Stimulated activated CD8-positive, alpha-beta memory T cell treated with anti-CD3 and anti-CD28 coated beads, Interleukin-4, amount 100 ng/mL, for 1 hour (primary cell): ENCODE results near the gene CACNA1H.

Experiments
- DNase-seq, 2 donors: peaks; one replicate each; pipeline ENCODE4 v3.0.0-alpha.2; 2020; ENCODE audit warnings: low read depth in 2 of 2, low spot score in 1 of 2

CACNA1H gene

DNA sequence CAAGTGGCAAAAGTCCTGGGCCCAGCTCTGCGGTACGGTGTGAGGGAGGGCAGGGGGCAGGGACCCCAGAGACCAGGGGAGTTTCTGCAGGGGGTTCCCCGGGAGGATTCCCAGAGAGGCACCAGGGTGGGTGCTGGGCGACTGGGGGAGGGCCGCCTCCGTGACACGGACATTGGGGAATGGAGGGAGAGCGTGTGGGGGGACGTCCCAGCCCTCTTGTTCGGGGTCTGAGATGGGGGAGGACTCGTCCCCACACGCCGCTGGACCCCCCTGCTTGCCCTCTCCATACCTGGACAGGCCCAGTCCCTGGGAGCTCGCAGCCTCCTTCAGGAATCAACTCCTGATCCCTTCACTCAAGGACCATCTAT lies 30.5 kb upstream of the CACNA1H start:
- no peak for DNase-seq

DNA sequence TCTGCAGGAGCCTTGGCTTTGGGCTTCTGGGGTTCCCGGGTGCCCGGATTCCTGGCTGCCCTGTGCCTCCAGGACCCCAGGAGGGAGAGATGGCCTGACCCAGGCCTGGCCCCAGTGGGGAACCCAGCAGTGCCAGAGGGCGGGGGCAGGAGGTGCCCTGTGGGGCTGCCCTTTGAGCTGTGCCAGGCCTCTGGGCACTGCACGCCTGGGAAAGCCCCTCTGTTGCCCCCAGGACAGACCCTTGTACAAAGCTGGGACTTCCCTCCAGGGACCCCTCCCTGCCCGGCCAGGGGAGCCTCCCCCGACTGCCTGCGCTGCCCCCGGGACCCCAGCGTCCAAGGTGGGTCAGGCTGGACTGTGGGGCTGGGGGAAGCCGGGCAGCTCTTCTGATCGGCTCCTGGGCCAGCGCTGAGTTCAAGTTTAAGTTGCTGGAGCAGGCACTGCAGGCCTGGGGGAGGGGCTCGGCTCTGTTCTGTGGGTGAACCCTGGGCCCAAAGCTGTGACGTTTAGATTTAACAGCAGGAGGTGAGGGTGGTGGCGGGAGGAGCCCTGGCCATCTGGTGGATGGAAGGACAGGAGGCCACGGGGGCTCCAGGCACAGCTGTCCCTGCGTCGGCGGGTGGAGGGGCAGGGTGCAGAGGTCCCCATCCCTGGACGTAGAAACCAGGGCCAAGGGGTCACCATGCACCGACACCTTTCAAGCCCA lies 29.2 kb upstream of the CACNA1H start:
- no peak for DNase-seq

DNA sequence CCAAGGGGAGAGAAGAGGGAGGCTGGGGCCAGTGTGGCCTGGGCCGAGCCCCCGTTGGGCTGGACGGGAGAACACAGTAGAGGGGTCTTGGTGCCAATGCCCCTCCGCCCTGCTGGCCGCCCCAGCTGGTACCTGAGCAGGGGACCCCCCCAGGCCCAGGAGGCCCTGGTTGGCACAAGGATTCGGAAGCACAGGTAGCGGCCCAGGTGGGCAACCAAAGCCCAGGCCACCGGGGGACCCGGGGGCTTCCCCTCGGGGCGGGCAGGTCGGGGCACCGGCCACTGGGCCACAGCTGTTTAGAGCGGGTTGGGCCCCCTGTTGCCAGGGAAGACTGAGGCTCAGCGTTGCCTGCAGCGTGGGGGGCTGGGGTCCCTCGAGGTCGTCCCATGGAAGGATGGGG lies 28.6 kb upstream of the CACNA1H start:
- no peak for DNase-seq

DNA sequence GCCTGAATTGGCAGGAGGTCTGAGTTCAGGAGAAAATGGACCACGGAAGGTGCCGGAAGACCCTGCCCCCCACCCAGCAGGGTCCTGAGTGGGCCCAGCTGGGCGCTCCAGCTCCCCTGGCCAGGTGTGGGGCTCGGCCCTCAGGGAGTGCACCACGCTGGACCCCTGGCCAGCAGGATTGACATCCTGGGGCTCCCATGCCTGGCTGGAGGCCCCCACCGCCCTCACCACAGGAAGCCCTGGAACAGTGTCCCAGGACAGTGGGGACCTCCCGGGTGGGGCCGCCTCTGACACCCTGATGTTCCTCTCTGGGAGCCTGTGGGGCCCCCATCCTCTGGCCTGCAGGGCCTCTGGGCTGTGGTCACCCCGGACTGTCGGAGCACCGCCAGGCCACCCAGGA lies 28.1 kb upstream of the CACNA1H start:
- no peak for DNase-seq

DNA sequence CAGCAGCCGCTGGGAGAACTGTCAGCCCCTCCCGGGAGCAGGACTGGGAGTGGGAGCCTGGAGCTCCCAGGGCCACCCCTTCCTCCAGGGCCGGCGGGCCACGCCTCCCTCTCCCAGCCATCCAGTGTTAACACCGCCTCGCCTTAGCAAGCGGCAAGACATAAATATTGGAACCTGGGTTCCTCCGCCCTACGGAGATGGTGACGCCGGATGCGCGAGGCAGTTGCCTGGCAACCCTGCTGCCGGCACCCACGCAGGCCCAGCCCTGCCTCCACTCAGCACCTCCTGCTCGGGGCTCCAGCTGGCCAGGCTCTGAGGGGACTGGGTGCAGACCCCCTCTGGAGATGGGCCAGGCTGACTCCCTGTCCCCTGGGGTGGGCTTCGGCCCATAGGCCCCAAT lies 27.4 kb upstream of the CACNA1H start:
- DNase-seq: no peak

DNA sequence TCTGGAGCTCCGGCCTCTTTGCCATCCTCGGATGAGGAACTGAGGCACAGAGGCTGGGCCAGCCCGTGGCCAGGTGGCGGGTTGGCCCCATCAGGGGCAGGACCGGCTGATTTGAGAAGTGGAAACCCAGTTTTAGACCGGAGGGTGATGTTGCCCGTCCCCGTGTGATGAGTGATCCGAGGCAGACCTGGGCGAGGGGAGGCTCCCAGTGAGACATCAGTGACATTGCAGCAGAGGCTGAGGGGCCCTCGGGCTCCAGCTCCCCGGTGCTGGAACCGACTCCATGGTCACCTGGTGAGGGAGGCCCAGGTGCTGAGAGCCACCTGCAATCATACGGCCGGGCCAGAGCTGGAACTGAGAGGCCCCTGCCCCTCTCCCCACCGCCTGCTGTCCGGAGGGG lies 26.9 kb upstream of the CACNA1H start:
- no peak for DNase-seq

DNA sequence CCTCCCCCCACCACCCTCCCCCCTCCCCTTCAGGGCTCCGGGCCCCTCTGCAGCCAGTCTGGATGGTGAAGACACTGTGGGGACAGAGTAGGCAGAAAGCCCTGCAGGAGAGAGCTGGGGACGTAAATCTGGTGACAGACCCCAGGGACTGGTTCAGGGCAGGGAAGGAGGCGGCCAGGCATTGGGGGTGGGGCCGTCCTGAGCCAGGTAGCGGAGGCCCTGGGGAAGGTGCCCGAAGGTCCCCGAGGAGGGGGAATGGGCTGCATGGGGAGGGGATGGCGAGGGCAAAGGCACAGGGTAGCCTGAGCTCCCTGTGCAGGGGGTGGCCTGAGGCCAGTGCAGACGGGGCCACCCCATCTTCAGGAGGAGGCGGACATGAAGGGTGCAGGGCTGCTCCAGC lies 26.3 kb upstream of the CACNA1H start:
- no peak for DNase-seq

DNA sequence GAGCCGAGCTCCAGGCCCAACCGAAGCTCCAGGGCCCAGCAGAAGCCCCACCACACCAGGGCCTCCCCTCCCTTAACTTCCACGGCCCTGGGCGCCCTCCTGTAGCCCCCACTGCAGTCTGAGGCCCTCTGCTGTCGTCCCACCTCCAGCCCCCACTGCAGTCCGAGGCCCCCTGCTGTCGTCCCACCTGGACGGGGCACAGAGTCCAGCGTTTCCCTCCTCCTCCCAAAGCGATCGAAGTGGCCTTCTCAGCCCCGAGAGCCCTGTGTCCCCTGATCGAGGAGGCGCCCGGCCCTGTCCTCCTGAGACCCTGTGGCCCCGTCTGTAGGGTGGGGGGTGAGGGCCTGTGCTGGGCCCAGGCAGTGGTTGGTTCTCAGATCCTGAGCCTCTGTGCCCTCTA lies 25.8 kb upstream of the CACNA1H start:
- DNase-seq: no peak

DNA sequence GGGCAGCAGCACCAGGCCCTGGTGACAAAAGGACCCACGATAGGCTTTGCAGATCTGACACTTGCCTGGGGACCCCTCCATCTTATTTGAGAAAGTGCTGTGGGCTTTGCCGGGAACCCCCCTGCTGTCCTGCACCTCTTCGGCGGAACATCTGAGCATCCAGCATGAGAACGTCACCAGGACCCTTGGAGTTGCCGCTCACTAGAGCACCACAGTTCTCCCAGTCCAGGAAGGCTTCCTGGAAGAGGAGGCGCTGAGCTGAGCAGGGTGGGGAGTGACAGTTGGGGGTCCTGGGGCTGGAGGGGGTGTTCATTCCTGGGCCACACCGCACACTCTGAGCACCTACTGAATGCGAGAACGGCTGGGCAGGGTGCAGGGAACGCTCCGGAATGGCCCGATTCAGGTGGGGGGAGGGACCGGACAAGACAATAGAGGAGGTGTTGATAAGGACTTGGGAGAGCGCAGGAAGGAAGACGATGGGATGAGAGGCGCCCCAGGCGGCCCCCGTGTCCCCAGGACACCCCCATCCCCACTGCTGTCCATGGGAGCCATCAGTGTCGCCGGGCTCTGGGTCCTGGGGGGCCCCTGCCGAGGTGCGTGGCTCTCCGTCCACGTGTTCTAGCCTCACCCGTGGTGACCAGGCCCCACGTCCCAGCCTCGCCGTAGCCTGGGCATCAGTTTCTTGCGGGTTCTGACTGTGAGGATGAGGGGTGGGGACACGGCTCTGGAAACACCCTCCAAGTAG lies 24.8 kb upstream of the CACNA1H start:
- DNase-seq: no peak

DNA sequence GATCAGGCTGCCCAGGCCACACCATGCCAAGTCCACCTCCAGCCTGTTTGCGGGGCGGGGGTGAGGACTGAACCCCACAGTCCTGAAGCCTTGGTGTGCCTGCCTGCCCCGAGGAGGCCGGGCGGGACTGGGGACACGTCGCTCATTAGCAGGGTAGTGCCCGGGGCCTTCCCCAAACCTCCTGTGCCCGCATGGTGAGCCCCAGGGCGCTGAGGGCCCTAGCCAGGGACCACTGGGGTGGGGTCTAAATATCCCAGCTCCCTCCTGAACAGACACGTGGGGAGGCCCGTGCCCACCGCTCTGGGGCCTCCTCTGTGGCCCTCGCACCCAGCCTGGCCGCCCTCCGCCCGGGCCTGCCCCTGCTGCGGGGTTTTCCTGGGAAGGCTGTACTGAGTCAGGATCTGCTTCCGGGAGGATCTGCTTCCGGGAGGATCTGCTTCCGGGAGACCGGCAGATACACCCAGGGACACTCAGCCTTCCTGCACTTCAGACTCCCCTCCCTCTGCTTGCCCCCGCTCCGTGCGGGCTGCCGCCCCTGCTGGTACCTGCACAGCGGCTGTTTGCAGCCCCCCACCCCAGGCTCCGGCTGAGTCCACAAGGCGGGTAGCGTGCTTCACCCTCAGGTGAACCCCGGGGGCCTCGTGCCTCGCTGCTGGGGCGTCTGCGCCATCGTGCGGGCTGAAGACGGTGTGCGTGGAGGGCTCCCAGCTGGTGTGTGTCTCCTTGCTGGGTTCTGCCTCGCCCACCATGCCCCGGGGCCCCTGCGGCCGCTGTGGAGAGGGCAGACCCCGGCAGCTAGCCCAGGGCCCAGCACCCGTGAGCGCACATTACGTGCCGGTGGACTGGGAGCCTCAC lies 23.6 kb upstream of the CACNA1H start:
- DNase-seq: no peak

DNA sequence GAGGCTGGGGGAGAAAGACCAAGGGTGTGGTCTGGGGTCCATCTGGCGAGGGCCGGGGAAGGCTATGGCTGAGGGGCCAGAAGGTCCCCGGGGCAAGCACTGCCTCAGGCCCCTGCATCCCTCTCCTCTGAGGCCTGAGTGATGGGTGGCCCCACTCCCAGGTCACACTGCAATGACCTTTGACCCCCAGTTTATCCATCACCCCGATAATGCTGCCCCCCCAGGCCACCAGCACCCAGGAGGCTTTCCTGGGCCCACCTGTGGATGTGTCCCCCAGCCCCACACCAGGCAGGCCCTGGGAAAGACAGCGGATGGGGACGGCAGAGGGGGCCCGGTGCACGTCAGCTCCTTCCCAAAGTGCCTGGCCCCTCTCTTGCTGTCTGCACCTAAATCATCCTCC lies 22.5 kb upstream of the CACNA1H start:
- no peak for DNase-seq

DNA sequence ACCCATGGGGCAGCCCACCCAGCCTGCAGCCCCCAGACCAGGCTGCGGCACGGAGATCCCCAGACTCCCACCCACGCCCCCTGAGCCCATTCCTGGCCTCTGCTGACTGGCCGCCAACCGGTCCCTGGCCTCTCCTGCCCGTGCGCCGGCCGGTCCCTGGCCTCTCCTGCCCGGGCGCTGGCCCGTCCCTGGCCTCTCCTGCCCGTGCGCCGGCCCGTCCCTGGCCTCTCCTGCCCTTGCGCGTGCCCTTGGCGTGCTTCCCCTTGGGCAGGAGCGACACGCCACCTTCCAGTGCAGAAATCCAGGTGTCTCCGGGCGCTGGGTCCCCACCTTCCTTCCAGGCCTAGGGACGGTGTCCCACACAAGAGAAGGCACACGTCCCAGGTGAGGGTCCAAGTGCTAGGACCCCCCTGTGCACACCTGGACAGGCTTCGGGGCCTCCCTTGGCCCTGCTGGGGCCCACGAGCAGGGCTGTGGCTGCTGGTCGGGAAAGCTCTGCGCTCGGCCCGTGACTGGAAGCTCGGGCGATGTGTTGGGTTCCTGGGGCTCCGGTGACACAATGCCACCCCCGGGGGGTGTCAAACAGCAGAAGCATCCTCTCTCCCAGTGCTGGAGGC lies 21.4 kb upstream of the CACNA1H start:
- no peak for DNase-seq

DNA sequence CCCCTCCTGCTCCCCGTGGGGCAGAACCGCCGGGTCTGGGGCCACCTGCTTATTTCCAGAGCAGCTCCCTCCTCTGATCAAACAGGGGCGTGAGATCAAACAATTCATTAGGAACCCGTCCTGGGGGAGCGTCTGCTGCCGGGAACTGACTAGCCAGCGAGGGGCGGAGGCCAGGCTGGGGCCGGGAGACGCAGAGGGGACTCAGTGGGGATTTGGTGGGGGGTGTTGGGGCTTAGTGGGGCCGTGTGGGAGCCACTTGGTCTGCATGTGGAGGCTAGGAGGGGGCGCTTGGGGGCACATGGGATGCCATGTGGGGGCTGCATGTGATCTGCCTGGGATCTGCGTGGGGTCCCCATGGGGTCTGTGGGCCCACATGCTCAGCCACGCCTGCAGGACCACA lies 20.5 kb upstream of the CACNA1H start:
- DNase-seq: no peak

DNA sequence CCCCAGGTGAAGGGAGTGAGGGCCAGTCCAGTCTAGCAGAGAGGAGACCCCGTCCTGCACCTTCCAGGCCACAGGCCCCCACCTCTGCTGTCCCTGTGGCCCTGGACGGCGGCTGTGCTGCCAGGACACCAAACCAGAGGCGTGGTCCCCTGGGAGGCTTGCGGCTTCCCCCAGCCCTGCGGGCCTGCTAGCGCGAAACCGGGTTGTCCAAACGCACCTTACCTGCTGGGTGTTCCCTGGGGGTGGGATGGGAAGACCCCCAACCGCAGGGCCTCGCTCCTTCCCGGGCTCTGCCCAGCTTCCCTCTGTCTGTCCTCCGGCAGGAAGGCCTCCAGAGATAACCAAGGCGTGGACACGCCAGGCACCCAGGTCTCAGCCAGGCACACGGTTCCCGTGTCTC lies 19.6 kb upstream of the CACNA1H start:
- no peak for DNase-seq

DNA sequence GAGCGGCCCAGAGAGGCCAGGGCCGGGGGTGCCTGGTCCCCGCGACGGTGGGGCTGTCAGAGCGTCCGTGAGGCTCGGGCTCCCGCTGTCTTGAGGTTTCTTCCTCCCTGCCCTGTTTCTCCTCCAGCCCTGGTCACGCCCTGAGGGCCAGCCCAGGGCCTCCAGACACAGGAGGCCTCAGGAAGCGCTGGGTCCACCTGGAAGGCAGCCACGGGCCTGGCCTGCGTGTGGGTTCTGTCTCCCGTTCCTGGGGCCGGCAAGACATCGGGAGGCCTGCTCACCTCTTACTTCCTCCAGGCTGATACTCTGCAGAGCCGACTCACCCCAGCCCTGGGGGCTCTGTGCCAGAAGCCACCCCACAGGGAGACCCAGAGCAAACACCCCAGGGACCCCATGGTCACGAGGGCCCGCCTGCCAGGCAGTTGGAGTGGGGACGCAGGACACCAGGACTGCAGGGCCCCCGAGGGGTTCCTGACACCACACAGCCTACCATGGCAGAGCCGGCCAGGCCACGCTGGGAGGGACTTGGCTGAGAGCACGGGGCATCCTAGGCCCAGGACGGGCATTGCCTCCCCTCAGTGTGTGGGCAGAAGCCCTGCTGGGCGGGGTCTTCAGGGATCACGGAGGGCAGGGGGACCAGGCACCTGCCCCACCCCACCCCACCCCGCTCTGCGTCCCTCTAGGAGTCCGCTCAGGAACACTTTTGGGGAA lies 18.9 kb upstream of the CACNA1H start:
- DNase-seq: no peak

DNA sequence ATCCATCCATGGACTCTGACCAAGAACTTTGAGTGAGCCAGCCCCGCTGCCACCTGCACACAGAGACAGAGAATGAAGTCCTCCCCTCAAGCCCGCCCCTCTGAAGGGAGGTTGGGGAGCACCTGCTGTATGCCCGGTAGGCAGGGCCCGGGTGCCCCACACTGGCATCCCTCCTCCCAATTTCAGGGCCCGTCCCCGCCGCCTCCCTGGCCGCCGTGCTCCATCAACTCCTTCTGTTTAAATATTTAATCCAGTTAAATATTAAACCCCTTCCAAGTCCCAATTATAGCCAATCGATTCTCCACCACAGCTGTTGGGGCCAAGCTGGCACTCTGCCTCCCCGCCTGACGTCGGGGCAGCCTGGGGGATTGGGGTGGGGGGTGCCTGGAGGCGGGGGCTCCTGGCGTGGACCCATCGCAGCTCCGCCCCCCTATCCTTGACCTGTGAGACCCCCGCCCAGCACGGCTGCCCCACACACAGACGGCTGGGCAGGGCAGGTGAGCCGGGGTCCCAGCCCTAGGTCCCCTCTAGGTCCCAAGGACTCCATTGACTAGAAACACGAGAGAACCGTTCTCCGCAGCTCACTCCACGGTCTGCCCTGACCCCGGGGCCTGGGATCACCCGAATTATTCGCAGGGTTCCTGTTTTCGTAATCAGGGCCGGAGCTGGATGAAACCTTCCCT lies 18.0 kb upstream of the CACNA1H start:
- DNase-seq: no peak

DNA sequence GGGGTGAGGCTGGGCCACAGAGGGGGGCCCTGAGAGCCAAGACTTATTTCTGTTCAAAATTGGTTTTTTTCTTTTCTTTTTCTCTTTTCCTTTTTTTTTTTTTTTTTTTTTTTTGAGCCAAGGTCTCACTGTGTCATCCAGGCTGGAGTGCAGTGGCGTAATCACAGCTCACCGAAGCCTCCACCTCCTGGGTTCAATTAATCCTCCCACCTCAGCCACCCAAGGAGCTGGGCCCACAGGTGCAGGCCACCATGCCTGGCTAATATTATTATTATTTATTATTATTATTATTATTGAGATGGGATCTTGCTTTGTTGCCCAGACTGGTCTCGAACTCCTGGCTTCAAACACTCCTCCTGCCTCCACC lies 17.5 kb upstream of the CACNA1H start:
- DNase-seq: no peak

DNA sequence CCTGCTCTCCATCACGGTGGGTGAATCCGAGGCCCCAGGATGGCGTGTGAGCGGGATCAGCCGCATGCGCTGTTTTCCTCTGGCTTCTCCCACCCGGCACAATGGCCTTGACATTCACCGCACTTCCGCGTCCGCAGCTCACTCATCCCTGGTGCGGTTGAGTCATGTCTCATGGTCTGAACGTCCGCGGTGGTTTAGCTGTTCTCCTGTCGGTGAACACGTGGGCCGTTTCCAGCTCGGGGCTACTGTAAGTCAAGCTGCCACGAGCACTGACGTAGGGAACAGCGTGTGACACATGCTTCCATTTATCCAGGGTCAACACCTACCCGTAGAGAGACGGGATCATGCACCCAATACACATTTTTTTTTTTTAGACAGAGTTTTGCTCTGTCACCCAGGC lies 15.3 kb upstream of the CACNA1H start:
- no peak for DNase-seq

DNA sequence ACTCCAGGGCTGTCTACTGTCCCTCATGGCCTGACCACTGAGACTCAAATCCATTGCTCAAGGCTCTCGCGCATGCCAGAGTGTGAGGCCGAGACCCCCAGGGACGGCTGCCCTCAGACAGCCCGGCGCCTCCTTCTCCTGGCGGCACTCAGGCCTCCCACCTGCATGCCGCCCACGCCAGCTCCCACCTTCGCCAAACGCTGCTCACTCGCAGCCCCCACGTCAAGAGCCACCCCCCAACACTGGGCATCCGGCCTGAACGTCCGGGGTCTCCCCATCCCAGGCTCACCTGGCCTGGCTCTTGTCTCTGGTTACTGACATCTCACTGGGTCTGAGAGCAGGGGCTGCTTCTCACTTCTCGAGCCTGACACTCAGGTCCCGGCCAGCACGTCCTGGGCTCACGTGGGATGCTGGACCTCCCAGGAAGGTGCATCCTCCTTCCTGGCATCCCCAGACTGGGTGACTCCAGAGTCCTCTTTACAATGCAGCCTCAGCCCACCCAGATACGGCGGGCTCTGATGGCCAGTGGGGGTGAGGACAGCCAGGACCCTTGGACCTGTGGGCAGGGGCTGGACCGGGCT lies 12.2 kb upstream of the CACNA1H start:
- no peak for DNase-seq

DNA sequence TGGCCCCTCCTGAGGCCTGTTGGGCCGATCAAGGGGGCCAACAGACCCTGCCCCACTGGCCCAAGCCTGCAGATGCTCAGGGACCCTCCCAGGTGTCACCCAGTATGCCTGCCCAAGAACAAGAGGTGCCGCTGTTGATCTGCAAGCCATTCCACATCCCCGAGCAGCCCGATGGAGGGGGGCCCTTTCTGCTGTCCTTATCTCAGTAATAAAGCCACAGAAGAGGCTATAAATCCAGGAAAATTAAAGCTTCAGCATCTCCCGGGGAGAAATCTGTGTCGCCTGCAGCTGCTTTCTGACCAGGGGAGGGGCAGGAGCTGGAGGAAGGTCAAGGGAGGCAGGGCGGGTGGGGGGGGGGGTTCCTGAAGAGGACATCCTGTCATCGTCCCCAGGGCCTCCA lies 11.7 kb upstream of the CACNA1H start:
- DNase-seq: no peak
